ENCODE data around the gene NFU1. TPM values are rescaled to one million over a fixed set of nuclear protein-coding genes. Genes with fewer than 3 reads are reported as not detected.
A peak's percentile ranks its signal among the peaks of the same experiment; 100 is the strongest.

NFU1 gene
- total and polyA plus RNA-seq, 2 experiments from 2014 or later: 39.9 to 102 TPM

- no peak overlapping the region for H3K4me2 ChIP-seq
- no peaks in the 10 kb centered on the region for H3K27me3 ChIP-seq (ENCODE audit: insufficient read depth)
- H2AFZ ChIP-seq: no peak overlapping the region
- no peak overlapping the region; the same call in 1 of the 2 replicates for H3K27ac Mint-ChIP-seq
- H4K20me1 ChIP-seq (replicated peaks; ENCODE audit: insufficient read depth): no peaks in the 10 kb centered on the region; the same call in 1 of the 2 replicates
- H3K4me1 Mint-ChIP-seq: no peaks in the 10 kb centered on the region
- no peak overlapping the region for H3K4me3 Mint-ChIP-seq
- 0 out of 2 replicates have a peak overlapping the region, but pooled peaks have one; percentile 18 for H3K27ac ChIP-seq (ENCODE audit: low read depth)
- H3K36me3 Mint-ChIP-seq (ENCODE audit: low read depth): peaks cover 15% of the 10 kb centered on the region; the same call in 2 of the 3 replicates
- H3K9me2 ChIP-seq (ENCODE audit: insufficient read depth): no peaks in the 10 kb centered on the region
- H3K27me3 Mint-ChIP-seq (ENCODE audit: insufficient read depth, low read depth, poor library complexity): no peaks in the 10 kb centered on the region
- TF ChIP-seq REST (IDR thresholded peaks at IDR 0.05; ENCODE audit: unreplicated experiment) (no peak), EZH2 (IDR thresholded peaks at IDR 0.05; ENCODE audit: low read depth, unreplicated experiment) (no peak), STAT1 (IDR thresholded peaks at IDR 0.05; ENCODE audit: unreplicated experiment) (no peak), POLR2AphosphoS5 (IDR thresholded peaks at IDR 0.05; ENCODE audit: low read depth) (no peak), ETS1 (IDR thresholded peaks at IDR 0.05) (no peak), ZNF462 (CRISPR knock-in tag; IDR thresholded peaks at IDR 0.05) (no peak), CREB1 (CRISPR knock-in tag; IDR thresholded peaks at IDR 0.05; ENCODE audit: low read depth) (no peak), EZH2phosphoT487 (IDR thresholded peaks at IDR 0.05; ENCODE audit: unreplicated experiment) (no peak), ZNF114 (CRISPR knock-in tag; IDR thresholded peaks at IDR 0.05) (no peak), JUNB (IDR thresholded peaks at IDR 0.05; ENCODE audit: unreplicated experiment) (no peak)
- DNase-seq (ENCODE audit: low spot score) (no peak), ATAC-seq (no peak)
- H3K79me2 ChIP-seq (replicated peaks; ENCODE audit: insufficient read depth): no peaks in the 10 kb centered on the region; the same call in 1 of the 2 replicates
- H3K4me3 ChIP-seq: no peak overlapping the region
- no peaks in the 10 kb centered on the region for H3K9me3 Mint-ChIP-seq
- no peaks in the 10 kb centered on the region for H3K4me1 ChIP-seq (ENCODE audit: insufficient read depth)
- no peaks in the 10 kb centered on the region for H3F3A ChIP-seq (replicated peaks; ENCODE audit: low read depth)
- 0 out of 2 replicates have a peak, but pooled peaks cover 8% of the 10 kb centered on the region for H3K36me3 ChIP-seq (ENCODE audit: insufficient read depth)
Observed at GRCh38 chr2:69428981-69429380, 8.3 kb downstream of the NFU1 start.

Data from GM23338 (cell line).